Kidney (tissue), 14 donors: ENCODE results near the gene LCTL. TPM values are rescaled to one million over a fixed set of nuclear protein-coding genes. Genes with fewer than 3 reads are reported as not detected.
A peak's percentile ranks its signal among the peaks of the same experiment; 100 is the strongest.

Experiments used
- DNase-seq, 5 donors: peaks; one replicate each; pipeline ENCODE4 v3.0.0-alpha.2; 2013 to 2020
- FAIRE-seq: peaks from 2 replicates; lab custom pipeline; 2012; peaks lifted over from hg19 to GRCh38; lab: Jason Lieb, UNC
- H3K27ac ChIP-seq, 2 donors: one replicate each; pipeline ENCODE4 v1.7.0; 2013; ENCODE audit warnings: low read depth in 2 of 2, low read length in 2 of 2, inconsistent platforms in 1 of 2
- H3K27me3 ChIP-seq: one replicate; pipeline ENCODE4 v1.7.1; 2013; ENCODE audit warnings: low read length, inconsistent platforms; ENCODE audit not compliant: control insufficient read depth, insufficient read depth
- H3K36me3 ChIP-seq, 3 donors: one replicate each; pipeline versions ENCODE4 v1.7.0 to v1.7.1; 2013; ENCODE audit warnings: low read length in 3 of 3, control low read depth in 1 of 3, inconsistent platforms in 1 of 3; ENCODE audit not compliant: insufficient read depth in 3 of 3, control insufficient read depth in 2 of 3
- H3K4me1 ChIP-seq, 3 donors: one replicate each; pipeline versions ENCODE4 v1.7.0 to v1.7.1; 2013; ENCODE audit warnings: low read length in 3 of 3, inconsistent platforms in 1 of 3, low read depth in 1 of 3; ENCODE audit not compliant: control insufficient read depth in 2 of 3, insufficient read depth in 2 of 3
- H3K4me3 ChIP-seq, 3 donors: one replicate each; pipeline versions ENCODE4 v1.7.0 to v1.8.1; 2013; ENCODE audit warnings: low read length in 3 of 3, control low read depth in 1 of 3, inconsistent platforms in 1 of 3
- H3K9ac ChIP-seq, 3 donors: one replicate each; pipeline versions ENCODE4 v1.7.0 to v1.7.1; 2013; ENCODE audit warnings: low read length in 3 of 3, control low read depth in 1 of 3, inconsistent platforms in 1 of 3
- H3K9me3 ChIP-seq, 3 donors: one replicate each; pipeline versions ENCODE4 v1.7.0 to v1.7.1; 2013; ENCODE audit warnings: low read length in 3 of 3, control low read depth in 1 of 3, inconsistent platforms in 1 of 3; ENCODE audit not compliant: control insufficient read depth in 2 of 3, insufficient read depth in 1 of 3
- CTCF ChIP-seq: IDR thresholded peaks from 3 replicates; pipeline ENCODE4 v1.5.1; 2012; ENCODE audit warnings: mild to moderate bottlenecking, moderate library complexity, borderline replicate concordance; ENCODE audit not compliant: insufficient read depth; ENCODE audit errors: extremely low read depth
- intact Hi-C: fragments of 100-400 bp; cut with DNase I; formaldehyde crosslinking; loops from one replicate; pipeline ENCODE4 v1.11.1; 2022
- polyA plus RNA-seq: library from polyadenylated mRNA; stranded (reverse); fragments of 350-450 nt; fragmentation: Illumina TruSeq; extraction: RNeasy Lipid Tissue Mini Kit (QIAGEN cat#74804); gene quantifications from one replicate; pipeline ENCODE4 v1.2.3, GENCODE V29; 2014; ENCODE audit warnings: low read depth, low replicate concordance; ENCODE audit not compliant: insufficient read depth
- total RNA-seq: library from RNA; stranded (reverse); fragmentation: NEBNext Ultra II Directional; extraction: Animal tissue kit (Norgen Biotek cat#: 25700); gene quantifications from one replicate; pipeline ENCODE4 v1.2.1, GENCODE V29; 2021
- donor health status: control.
- donor health status: control.
- donor health status: control.
- donor health status: control.
- donor health status: control.
- donor health status: DM: yes; HTN: yes; CAD: no.
- donor health status: Normal renal cell carcinoma (clear cell type).

The LCTL gene
- total and polyA plus RNA-seq, 2 donors from 2014 or later: not detected

GRCh38 chr15:66598095-66598815 lies 32.5 kb upstream of the LCTL start:
- H3K4me1 ChIP-seq: no peaks in the 10 kb centered on the region
- FAIRE-seq (no peak), DNase-seq (peak in 1 of 5 donors; percentile 53)
- H3K27me3 ChIP-seq: no peaks in the 10 kb centered on the region
- no peaks in the 10 kb centered on the region for H3K9me3 ChIP-seq
- intact Hi-C loops: no loop called here
- H3K36me3 ChIP-seq: no peaks in the 10 kb centered on the region
- H3K27ac ChIP-seq: no peak overlapping the region
- no peak overlapping the region for H3K9ac ChIP-seq
- no peak overlapping the region for H3K4me3 ChIP-seq
- TF ChIP-seq CTCF: no peak

- FAIRE-seq (no peak), DNase-seq (no peak)
- H3K4me1 ChIP-seq: no peaks in the 10 kb centered on the region
- no peak for TF ChIP-seq CTCF
- no peaks in the 10 kb centered on the region for H3K27me3 ChIP-seq
- no peaks in the 10 kb centered on the region for H3K9me3 ChIP-seq
- no peak overlapping the region for H3K27ac ChIP-seq
- intact Hi-C loops: no loop called here
- no peaks in the 10 kb centered on the region for H3K36me3 ChIP-seq
- no peak overlapping the region for H3K9ac ChIP-seq
- H3K4me3 ChIP-seq: no peak overlapping the region
Observed at GRCh38 chr15:66595931-66596545, 30.2 kb upstream of the LCTL start.

GRCh38 chr15:66595332-66595731 lies 29.5 kb upstream of the LCTL start:
- intact Hi-C loops: no loop called here

More at GRCh38 chr15:66595332-66595731, 29.5 kb upstream of the LCTL start:
- Histone ChIP-seq H3K9ac (no peak overlapping the region), H3K27ac (no peak overlapping the region), H3K4me1 (no peaks in the 10 kb centered on the region), H3K4me3 (no peak overlapping the region), H3K9me3 (no peaks in the 10 kb centered on the region), H3K27me3 (no peaks in the 10 kb centered on the region), H3K36me3 (no peaks in the 10 kb centered on the region)
- DNase-seq (no peak), FAIRE-seq (no peak)
- no peak for TF ChIP-seq CTCF
